GM12873 (cell line): ENCODE results near the gene MTERF4.

Experiments used
- TF ChIP-seq, protein P1 (sequence below): IDR thresholded peaks from 2 replicates; pipeline ENCODE4 v1.5.1; 2012; ENCODE audit warnings: low read depth, mild to moderate bottlenecking, moderate library complexity, low read length, control low read depth; ENCODE audit not compliant: insufficient read depth; ENCODE audit errors: missing control alignments

MTERF4 gene

DNA sequence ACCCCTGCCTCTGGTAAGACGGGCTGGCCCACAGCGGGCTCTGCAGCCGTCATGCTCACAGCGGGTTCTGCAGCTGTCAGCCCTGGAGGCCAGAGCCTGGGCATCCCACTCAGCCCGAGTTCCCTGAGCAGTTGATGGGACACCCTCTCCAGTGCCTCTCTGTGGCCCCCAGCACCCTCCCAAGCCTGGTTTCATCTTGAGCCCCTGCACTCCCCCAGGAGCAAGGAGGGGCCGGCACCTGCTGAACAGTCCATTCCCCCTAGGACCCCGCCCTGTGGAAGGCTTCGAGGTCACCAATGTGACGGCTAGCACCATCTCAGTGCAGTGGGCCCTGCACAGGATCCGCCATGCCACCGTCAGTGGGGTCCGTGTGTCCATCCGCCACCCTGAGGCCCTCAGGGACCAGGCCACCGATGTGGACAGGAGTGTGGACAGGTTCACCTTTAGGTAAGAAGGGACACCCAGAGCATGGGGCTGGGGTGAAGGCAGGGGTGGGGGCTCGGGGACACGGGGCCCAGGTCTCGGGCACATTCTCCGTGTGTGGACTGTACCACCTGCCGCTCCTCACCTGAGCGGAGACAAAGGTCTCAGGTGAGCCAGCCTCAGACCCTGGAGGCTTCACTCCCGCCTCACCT, 34.5 kb downstream of the MTERF4 start:
- TF ChIP-seq, protein P1, sequence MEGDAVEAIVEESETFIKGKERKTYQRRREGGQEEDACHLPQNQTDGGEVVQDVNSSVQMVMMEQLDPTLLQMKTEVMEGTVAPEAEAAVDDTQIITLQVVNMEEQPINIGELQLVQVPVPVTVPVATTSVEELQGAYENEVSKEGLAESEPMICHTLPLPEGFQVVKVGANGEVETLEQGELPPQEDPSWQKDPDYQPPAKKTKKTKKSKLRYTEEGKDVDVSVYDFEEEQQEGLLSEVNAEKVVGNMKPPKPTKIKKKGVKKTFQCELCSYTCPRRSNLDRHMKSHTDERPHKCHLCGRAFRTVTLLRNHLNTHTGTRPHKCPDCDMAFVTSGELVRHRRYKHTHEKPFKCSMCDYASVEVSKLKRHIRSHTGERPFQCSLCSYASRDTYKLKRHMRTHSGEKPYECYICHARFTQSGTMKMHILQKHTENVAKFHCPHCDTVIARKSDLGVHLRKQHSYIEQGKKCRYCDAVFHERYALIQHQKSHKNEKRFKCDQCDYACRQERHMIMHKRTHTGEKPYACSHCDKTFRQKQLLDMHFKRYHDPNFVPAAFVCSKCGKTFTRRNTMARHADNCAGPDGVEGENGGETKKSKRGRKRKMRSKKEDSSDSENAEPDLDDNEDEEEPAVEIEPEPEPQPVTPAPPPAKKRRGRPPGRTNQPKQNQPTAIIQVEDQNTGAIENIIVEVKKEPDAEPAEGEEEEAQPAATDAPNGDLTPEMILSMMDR, result no peak

DNA sequence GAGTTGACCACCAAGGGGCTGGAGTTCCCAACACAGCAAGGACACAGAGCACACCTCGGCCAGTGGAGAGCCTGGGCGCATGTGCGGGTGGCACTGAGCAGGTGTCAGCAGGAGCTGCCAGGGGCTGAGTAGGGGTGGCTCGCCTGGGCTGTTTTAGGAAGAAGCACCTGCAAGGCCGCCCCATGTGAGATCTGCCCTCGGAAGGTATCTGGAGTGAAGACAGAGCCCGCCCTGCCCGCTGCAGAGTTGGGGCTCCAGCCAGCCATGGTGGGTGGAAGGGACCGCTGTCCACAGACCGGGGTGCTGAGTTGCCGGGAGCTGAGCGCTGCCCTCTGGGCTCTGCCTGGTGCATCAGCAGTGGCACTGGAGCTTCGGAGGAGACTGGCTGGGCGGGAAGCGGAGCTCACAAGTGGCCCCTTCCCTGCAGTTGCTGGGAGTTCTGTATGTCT, 35.2 kb downstream of the MTERF4 start:
- TF ChIP-seq, protein P1, result no peak

DNA sequence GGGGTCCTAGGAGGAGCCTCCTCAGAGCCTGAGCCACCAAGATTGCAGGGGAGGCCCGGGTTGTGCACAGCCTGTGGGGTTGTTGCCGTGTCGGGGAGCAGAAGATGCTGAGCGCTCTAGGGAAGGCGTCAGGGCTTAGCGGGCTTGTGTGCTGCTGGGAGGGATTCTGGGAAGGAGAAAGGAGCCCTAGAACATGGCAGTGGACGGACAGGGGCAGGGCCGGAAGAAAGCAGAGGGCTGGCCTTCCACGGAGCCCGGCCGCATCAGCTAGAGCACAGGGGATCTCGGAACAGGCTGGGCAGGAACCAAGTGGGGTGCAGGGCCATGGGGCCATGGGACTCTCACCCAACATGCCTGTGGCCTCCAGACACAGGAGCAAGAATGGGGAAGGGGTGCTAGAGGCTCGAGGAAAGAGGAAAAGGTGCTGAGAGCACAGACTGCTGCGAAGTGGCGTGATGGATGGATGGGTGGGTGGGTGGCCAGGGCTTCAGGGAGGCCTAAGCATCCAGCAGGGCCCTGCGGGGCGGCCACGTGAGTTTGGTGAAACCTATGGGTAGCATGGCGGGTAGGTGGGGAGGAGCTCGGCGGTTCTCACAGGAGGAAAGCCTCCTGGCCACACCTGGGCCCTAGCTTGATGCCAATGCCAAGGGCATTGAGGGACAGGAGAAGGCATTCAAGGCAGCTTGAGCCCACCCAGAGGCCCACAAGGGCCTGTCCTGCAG, 35.8 kb downstream of the MTERF4 start:
- TF ChIP-seq, protein P1, result no peak

DNA sequence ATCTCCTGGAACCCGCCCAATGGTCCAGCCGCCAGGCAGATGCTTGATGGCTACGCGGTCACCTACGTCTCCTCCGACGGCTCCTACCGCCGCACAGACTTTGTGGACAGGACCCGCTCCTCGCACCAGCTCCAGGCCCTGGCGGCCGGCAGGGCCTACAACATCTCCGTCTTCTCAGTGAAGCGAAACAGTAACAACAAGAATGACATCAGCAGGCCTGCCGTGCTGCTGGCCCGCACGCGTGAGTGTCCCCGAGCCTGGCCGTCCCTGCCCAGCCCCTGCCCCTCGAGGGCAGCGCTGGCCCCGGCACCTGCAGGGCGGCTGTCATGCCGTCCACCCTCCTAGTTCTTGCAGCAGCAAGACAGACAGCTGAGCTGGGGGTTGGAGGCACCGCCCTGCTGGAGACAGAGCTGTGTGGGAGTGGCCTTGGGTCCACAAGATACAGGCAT, 36.7 kb downstream of the MTERF4 start:
- TF ChIP-seq, protein P1, result no peak

DNA sequence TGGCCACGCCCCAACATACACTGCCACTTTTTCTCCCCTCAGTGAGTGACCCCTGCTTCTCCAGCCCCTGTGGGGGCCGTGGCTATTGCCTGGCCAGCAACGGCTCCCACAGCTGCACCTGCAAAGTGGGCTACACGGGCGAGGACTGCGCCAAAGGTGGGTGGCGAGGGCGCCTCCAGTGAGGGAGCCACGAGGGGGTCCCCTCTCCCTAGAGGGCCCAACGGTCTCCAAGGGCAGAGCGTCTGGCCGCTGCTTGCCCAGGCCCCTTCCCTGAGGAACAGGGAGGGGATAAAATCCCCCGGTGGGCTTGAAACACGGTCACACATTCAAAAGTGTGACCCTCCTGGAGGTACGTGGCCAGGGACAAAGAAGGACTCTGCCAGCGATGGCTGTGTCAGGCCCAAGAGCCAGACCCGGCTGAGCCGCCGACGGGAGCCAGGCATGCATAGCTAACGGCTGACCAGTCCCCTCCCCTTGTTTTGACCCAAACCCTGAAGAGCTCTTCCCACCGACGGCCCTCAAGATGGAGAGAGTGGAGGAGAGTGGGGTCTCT, 37.2 kb downstream of the MTERF4 start:
- TF ChIP-seq, protein P1, result no peak

DNA sequence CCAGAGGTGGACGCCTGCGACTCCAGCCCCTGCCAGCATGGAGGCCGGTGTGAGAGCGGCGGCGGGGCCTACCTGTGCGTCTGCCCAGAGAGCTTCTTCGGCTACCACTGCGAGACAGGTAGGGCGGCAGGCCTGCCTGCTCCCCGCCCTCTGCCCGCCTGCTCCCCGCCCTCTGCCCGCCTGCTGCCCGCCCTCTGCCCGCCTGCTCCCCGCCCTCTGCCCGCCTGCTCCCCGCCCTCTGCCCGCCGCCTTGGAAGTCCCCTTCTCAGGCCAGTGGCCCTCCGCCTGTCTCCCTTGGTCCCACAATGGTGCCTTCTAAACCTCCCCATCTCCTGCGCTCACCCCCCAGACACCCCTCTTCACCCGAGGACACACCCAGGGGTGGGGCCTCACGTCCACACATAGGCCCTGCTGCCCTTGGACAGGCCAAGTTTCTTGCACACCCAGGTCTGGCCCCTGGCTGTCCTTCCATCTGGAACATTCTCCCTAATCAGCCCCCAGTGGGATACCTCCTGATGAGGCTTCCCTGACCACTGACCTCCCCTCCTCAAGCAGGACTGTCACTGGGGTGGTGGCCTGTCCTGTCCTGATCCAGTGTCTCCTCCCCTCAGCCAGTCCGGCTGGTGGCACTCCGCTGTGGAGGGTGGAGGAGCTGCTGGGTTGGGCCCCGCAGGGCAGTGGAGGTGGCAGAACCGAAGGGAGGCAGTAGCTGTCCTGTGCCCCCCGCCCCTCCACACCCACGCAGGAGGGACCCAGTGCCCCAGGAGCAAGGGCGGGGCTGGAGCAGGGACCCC, 37.9 kb downstream of the MTERF4 start:
- TF ChIP-seq, protein P1, result no peak

DNA sequence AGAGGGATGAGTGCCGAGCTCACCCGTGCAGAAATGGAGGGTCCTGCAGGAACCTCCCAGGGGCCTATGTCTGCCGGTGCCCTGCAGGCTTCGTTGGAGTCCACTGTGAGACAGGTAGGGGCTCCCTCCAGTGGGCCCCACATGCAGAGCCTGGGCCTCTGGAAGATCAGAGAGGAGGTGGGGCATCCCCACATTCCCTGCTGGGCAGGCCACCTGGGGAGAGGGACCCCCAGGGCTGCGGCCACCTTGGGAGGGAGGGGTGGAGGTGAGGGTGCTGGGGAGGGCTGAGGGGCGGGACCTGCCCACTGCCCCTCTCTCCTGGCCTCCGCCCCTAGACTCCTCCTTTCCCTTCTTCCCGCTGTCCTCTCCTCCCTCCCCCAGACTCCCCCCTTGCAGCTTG, 38.5 kb downstream of the MTERF4 start:
- TF ChIP-seq, protein P1, result peak; percentile 5
